ENCODE results near the gene MRPL54. TPM values are rescaled to one million over a fixed set of nuclear protein-coding genes. Genes with fewer than 3 reads are reported as not detected.

The MRPL54 gene
- total and polyA plus RNA-seq, 12 donors = 61.4 to 124 (median 69.3) TPM

DNA sequence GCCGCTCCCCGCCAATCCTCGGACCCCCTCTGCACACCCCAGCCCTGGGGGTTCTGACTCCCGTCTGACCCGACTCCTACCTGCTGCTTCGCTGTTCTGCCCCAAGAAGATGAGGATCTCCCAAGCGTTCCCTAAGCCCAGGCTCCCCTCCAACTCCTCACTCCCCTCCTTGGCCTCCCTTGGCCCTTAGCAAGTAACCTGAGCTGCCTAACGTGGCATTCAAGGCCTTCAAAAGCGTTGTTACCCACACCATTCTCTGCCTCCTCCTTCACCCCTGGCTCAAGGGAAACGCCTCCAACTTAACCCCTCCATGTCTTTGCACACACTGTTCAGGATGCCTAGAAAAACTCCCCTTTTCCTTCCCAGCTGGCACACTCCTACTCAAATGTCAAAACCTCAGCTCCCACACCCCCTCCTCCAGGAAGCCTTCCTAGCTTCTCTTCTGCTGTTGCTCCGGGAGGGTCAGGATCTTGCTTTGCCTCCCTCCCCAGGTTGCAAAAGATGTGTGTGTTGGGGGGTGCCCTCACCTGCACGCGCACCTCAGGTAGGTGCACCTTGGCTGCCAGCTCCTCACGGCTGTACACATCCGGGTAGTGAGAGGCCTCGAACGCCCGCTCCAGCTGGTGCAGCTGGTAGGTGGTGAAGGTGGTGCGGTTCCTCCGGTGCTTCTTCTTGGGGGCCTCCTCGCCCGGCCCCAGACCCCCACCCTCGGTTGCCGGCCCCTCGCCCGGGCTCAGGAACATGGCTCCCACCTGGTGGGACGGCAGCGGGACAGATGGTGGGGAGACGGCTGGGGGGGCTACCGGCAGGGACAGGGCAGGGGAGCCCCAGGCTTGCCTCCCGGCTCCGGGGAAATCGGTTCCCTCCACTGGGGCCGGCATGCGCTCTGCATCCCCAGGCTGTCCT is 8.8 kb downstream of the MRPL54 start:
- no peak overlapping the region for H3K27ac ChIP-seq
- H3K36me3 ChIP-seq = peaks cover 0 to 41% (median 13%) of the 10 kb centered on the region in 9 donors
- 78 to 79% methylated on average over 34 to 35 of the region's 35 CpGs for WGBS, 2 donors
- no peak for ATAC-seq
- H3K9me3 ChIP-seq = no peaks in the 10 kb centered on the region
- TF ChIP-seq, protein P1, sequence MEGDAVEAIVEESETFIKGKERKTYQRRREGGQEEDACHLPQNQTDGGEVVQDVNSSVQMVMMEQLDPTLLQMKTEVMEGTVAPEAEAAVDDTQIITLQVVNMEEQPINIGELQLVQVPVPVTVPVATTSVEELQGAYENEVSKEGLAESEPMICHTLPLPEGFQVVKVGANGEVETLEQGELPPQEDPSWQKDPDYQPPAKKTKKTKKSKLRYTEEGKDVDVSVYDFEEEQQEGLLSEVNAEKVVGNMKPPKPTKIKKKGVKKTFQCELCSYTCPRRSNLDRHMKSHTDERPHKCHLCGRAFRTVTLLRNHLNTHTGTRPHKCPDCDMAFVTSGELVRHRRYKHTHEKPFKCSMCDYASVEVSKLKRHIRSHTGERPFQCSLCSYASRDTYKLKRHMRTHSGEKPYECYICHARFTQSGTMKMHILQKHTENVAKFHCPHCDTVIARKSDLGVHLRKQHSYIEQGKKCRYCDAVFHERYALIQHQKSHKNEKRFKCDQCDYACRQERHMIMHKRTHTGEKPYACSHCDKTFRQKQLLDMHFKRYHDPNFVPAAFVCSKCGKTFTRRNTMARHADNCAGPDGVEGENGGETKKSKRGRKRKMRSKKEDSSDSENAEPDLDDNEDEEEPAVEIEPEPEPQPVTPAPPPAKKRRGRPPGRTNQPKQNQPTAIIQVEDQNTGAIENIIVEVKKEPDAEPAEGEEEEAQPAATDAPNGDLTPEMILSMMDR (IDR thresholded peaks at IDR 0.05) = no peak
- DNase-seq = no peak
- H3K4me1 ChIP-seq = peaks cover 0 to 2% (median 0%) of the 10 kb centered on the region in 9 donors
- no peak overlapping the region for H3K4me3 ChIP-seq
- no peaks in the 10 kb centered on the region for H3K27me3 ChIP-seq
- intact Hi-C loops (cut with DNase I) = no loop called here

DNA sequence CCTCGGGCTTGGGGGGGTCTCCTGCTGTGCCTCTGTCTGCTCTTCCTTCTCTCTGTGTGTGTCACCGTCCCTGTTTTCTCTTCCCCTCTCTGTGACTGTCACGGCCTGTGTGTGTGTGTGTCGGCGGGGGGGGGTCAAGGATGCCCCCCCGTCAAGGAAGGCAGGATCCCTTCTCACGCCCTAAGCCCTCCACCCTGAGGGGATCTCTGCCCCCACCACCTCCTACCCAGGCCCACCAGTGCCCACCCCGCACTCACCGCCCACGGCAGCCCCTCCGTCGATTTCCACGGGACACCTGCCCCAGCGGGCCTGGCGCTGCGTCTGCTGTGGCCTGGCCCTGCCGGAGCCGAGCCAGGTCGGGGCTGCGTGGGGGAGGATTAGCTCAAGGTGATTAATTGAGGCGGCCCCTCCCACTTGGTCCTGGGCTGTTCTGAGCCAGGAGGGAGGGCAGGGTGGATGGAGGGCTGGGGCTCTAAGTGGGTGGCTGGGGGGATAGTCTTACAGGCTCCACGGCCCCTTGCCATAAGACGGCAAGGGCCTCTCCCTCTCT is 9.5 kb downstream of the MRPL54 start, which contains the start of gene RAX2:
Gene RAX2, minus strand, starts transcription at position 323 of the 550 bp plus-strand sequence. CDS start 486 bp downstream, outside the sequence.
- Histone ChIP-seq H3K4me3 (no peak within 1 kb of the TSS), H3K36me3 (peaks cover 0 to 34% (median 10%) of the 10 kb centered on the region in 9 donors), H3K9me3 (no peaks in the 10 kb centered on the region), H3K4me1 (no peaks in the 10 kb centered on the region), H3K27ac (no peak within 1 kb of the TSS), H3K27me3 (no peaks in the 10 kb centered on the region)
- ATAC-seq = no peak
- no peak for DNase-seq
- TF ChIP-seq, protein P1 (IDR thresholded peaks at IDR 0.05) = no peak
- WGBS, 2 donors = 40 to 47% methylated on average over 22 to 23 of the region's 23 CpGs
- intact Hi-C loops (cut with DNase I) = no loop called here

DNA sequence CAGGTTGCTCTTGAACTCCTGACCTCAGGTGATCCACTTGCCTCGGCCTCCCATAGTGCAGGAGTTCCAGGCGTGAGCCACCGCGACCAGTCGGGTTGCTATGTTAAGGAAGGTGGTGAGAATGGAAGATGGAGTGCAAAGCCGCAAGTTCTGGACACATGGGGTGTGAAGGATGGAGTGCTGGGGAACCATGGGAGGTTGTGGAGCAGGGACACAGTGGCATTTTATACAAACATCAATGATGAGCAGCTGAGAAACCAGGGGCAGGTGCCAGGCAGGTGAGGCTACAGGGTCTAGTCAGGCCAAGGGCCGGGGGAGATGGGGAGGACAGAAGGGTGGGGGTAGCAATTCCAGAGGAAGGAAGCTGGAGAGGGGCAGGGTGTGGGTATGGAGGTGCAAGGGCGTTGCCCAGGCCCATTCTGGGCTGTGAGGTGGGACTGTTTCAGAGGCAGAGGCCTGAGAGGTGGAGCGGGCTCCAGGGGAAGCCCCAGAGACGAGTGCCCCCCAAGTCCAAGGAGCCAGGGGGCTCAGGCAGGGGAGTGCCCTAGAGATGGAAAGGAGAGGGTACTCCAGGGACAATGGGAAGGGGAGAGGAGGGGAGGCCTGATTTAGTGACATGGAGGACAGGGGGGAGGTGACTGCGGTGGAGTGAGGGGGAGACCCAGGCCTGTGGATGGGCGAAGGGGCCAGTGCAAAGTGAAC is 11.5 kb downstream of the MRPL54 start:
- ATAC-seq (no peak), DNase-seq (no peak)
- intact Hi-C loops (cut with DNase I) = no loop called here
- TF ChIP-seq, protein P1 (IDR thresholded peaks at IDR 0.05) = no peak
- no peaks in the 10 kb centered on the region for H3K9me3 ChIP-seq
- peaks cover 0 to 14% (median 0%) of the 10 kb centered on the region in 9 donors for H3K36me3 ChIP-seq
- no peaks in the 10 kb centered on the region for H3K27me3 ChIP-seq
- H3K4me3 ChIP-seq = no peak overlapping the region
- 83 to 88% methylated on average over 12 of the region's 12 CpGs for WGBS, 2 donors
- H3K27ac ChIP-seq = no peak overlapping the region
- no peaks in the 10 kb centered on the region for H3K4me1 ChIP-seq
